Adrenal gland (tissue), 12 donors: Measurements from ENCODE around the gene FCHSD2. TPM values are rescaled to one million over a fixed set of nuclear protein-coding genes. Genes with fewer than 3 reads are reported as not detected.
A peak's percentile ranks its signal among the peaks of the same experiment; 100 is the strongest.
"Not testable (repeated sequence)": the region's sequence is repeated elsewhere in the genome, so short reads cannot be mapped to it uniquely, and the experiment has no call there.

Experiments used
- DNase-seq, 7 donors: peaks; one replicate each; pipeline ENCODE4 v3.0.0-alpha.2; 2019 to 2020
- H3K27ac ChIP-seq, 5 donors: fragments of 200-600 bp; sonication (generic) in 4 of 5; 1 replicate in 3 of 5; 2 replicates in 2 of 5; pipeline versions ENCODE4 v1.5.1 to v1.8.0; 2016 to 2020; ENCODE audit warnings: mild to moderate bottlenecking in 1 of 5
- H3K27me3 ChIP-seq: fragments of 200-600 bp; 2 replicates; pipeline ENCODE4 v1.8.0; 2021
- H3K36me3 ChIP-seq, 2 donors: fragments of 200-600 bp; replicated peaks in 1 of 2; 1 replicate in 1 of 2; 2 replicates in 1 of 2; pipeline versions ENCODE4 v1.5.1 to v1.8.0; 2018 to 2022
- H3K4me1 ChIP-seq, 2 donors: fragments of 200-600 bp; replicated peaks in 1 of 2; 1 replicate in 1 of 2; 2 replicates in 1 of 2; pipeline versions ENCODE4 v1.5.1 to v1.8.0; 2018 to 2021
- H3K4me3 ChIP-seq, 4 donors: fragments of 200-600 bp; sonication (generic) in 3 of 4; one replicate each; pipeline ENCODE4 v1.5.1; 2016 to 2018
- H3K9me3 ChIP-seq, 3 donors: fragments of 200-600 bp; sonication (generic) in 1 of 3; replicated peaks in 1 of 3; 1 replicate in 2 of 3; 2 replicates in 1 of 3; pipeline versions ENCODE4 v1.5.1 to v1.8.0; 2016 to 2021
- POLR2A ChIP-seq, 2 donors: fragments of 450-650 bp; IDR thresholded peaks; one replicate each; pipeline ENCODE4 v1.6.1; 2017; ENCODE audit warnings: antibody characterized with exemption in 2 of 2, mild to moderate bottlenecking in 2 of 2, moderate library complexity in 1 of 2
- WGBS, 4 donors: extraction: QIAGEN DNeasy Blood & Tissue Kit in 2 of 4; methylation state at CpG; one replicate each; pipeline versions ENCODE4 v1.1.5 to v1.1.7; 2013 to 2017; 5-methylcytosine and 5-hydroxymethylcytosine counted together
- intact Hi-C, 2 donors: fragments of 100-400 bp; cut with DNase I; formaldehyde crosslinking; loops; one replicate each; pipeline versions ENCODE4 v1.14.1 to v1.15.0; 2022 to 2023
- polyA plus RNA-seq, 3 donors: library from polyadenylated mRNA; stranded (reverse); fragments of 200-250 nt in 2 of 3; fragments of 350-450 nt in 1 of 3; fragmentation: Illumina TruSeq in 1 of 3; extraction: RNeasy Lipid Tissue Mini Kit (QIAGEN cat#74804) in 1 of 3; gene quantifications; one replicate each; pipeline ENCODE4 v1.2.3, GENCODE V29; 2013 to 2014
- total RNA-seq, 9 donors: library from RNA; depleted of rRNA in 4 of 9; stranded (reverse); fragments of >200 nt in 4 of 9; fragments of 120-200 nt in 1 of 9; fragmentation: NEBNext Ultra II Directional in 1 of 9; extraction: Animal tissue kit (Norgen Biotek cat#: 25700) in 1 of 9; gene quantifications; one replicate each; pipeline versions ENCODE4 v1.1.0 to v1.2.4, GENCODE V29; 2013 to 2023
- TF ChIP-seq, protein P1 (sequence below), 6 experiments: fragments of 450-650 bp in 4 of 6; fragments of 200-600 bp in 2 of 6; sonication (generic) in 1 of 6; IDR thresholded peaks; 1 replicate in 5 of 6; 2 replicates in 1 of 6; pipeline versions ENCODE4 v1.5.1 to v1.8.0; 2016 to 2021; ENCODE audit warnings: antibody characterized with exemption in 6 of 6, mild to moderate bottlenecking in 2 of 6, moderate library complexity in 1 of 6
- donor health status: healthy with polysubstance abuse.
- donor health status: Bipolar disorder and iron deficiency.
- donor health status: DM: yes; HTN: yes; CAD: no.
- donor health status: DM: no; HTN: no; CAD: no.
- donor health status: DM: no; HTN: no; CAD: no.
- donor health status: DM: yes; HTN: yes; CAD: no.

Gene FCHSD2
- total and polyA plus RNA-seq, 12 donors = 14.6 to 67.2 (median 32.7) TPM

DNA sequence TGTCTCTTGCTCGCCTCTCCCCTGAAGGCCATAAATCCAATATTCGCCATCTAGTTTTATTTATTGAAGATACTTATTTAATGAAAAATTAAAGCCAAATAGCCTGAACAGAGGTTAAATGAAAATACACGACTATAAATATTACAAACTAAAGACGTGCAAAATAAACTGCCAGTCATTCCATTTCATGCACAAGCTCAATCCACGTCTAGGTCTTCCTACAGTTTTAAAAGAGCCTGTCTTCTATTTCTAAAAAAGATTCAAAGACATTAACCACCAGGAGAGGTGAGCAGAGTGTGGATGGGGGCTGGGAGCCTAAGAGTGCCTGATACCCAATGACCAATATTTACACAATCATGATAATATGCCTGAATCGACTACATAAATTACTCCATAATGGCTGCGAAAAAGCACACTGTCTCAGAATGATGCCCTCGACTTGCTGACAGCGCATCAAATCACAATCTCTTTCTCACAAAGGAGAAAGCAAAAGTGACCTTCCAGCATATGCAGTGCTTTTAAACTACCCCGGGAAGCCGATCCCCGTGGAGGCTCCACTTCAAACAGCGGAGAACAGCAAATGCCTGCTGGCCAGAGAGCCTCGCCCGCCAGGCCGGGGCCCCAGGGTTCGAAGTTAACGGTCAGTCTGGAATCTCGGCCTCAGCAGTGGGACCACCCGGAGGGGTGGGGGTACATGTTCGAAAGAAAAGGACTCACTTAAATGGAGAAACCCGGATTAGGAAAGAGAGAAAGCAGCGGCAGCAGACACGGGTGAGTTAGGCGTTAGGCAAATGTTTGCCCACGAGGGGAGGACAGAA is 1.7 kb downstream of the FCHSD2 start:
- Histone ChIP-seq H3K36me3 (no peaks in the 10 kb centered on the region), H3K27me3 (no peaks in the 10 kb centered on the region), H3K4me3 (peak overlapping the region in 3 of 4 donors; percentile 26 to 90 (median 90)), H3K27ac (peak overlapping the region; percentile 81 to 97 (median 95)), H3K9me3 (no peaks in the 10 kb centered on the region), H3K4me1 (peaks cover 29 to 56% of the 10 kb centered on the region in 2 donors)
- WGBS, 4 donors = 3 to 4% (median 4%) methylated on average over 26 of the region's 26 CpGs
- peak; percentile 34 to 70 (median 54) for DNase-seq
- intact Hi-C loops = loop anchor here in 1 of 2 donors (10.0 kb wide), 1 partner anchor 216 kb away; no protein-coding TSS in a partner anchor
- peak in 1 of 2 donors; percentile 49 for TF ChIP-seq POLR2A (IDR thresholded peaks at IDR 0.05)
- TF ChIP-seq, protein P1, sequence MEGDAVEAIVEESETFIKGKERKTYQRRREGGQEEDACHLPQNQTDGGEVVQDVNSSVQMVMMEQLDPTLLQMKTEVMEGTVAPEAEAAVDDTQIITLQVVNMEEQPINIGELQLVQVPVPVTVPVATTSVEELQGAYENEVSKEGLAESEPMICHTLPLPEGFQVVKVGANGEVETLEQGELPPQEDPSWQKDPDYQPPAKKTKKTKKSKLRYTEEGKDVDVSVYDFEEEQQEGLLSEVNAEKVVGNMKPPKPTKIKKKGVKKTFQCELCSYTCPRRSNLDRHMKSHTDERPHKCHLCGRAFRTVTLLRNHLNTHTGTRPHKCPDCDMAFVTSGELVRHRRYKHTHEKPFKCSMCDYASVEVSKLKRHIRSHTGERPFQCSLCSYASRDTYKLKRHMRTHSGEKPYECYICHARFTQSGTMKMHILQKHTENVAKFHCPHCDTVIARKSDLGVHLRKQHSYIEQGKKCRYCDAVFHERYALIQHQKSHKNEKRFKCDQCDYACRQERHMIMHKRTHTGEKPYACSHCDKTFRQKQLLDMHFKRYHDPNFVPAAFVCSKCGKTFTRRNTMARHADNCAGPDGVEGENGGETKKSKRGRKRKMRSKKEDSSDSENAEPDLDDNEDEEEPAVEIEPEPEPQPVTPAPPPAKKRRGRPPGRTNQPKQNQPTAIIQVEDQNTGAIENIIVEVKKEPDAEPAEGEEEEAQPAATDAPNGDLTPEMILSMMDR (IDR thresholded peaks at IDR 0.05) = no peak

DNA sequence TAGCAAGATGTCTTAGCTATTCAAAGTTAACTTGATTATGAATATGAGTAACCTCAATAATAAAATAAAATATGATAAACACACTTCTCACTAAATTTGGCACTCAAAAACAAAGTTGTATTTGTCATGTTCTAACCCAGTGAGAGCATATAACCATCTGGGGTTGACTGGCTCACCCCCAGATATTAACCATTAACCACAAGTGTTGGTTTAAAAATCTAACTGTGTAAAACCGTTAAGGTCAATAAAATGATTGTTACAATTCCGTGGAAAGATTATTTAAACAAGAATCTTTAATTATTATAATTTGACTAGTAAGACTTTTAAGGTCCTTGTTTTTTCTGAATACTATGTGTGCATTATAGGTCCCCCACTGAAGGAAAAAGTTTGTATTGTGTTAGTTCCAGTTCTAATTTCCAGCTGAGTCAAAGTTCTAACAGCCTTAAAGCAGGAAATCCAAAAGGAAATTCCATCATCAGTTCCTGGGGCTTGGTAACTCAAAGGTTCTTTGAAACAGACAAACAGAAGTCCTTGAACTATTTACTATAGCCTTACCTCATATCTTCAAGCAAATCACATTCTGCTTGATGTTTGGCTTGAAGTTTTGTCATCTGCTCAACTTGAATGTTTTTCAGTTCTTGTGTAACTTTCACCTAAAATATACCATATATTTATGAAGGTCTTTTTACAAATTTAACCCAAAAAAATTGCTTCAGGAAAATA is 2.5 kb downstream of the FCHSD2 start:
- DNase-seq = no peak
- Histone ChIP-seq H3K27me3 (no peaks in the 10 kb centered on the region), H3K36me3 (no peaks in the 10 kb centered on the region), H3K4me1 (peaks cover 29 to 59% of the 10 kb centered on the region in 2 donors), H3K4me3 (peak overlapping the region in 1 of 4 donors; percentile 90), H3K27ac (peak overlapping the region; percentile 81 to 97 (median 95)), H3K9me3 (no peaks in the 10 kb centered on the region)
- TF ChIP-seq POLR2A (IDR thresholded peaks at IDR 0.05) = peak in 1 of 2 donors; percentile 40
- TF ChIP-seq, protein P1 (IDR thresholded peaks at IDR 0.05) = no peak
- intact Hi-C loops = loop anchor here in 1 of 2 donors (10.0 kb wide), 1 partner anchor 215 kb away; no protein-coding TSS in a partner anchor
- 22 to 37% (median 28%) methylated on average over 2 of the region's 2 CpGs for WGBS, 4 donors

DNA sequence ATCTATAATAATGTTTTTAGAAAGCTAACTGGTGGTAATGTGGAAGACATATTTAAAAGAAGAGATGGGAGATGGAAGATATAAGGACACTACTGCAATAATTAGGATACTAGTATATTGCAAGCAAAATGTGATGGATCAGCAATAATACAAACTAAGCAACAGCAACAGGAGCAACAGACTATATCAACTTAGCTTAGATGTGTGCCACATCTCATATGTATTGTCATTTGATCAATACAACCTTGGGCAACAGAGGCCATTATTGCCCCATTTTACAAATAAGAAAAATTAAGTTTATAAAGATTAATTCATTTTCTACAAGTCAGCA is 4.2 kb downstream of the FCHSD2 start:
- no peak for TF ChIP-seq POLR2A (IDR thresholded peaks at IDR 0.05)
- TF ChIP-seq, protein P1 (IDR thresholded peaks at IDR 0.05) = no peak
- peaks cover 16 to 48% of the 10 kb centered on the region in 2 donors for H3K4me1 ChIP-seq
- H3K27me3 ChIP-seq = no peaks in the 10 kb centered on the region
- no peaks in the 10 kb centered on the region for H3K9me3 ChIP-seq
- DNase-seq = no peak
- intact Hi-C loops = no loop called here
- no peak overlapping the region for H3K27ac ChIP-seq
- H3K4me3 ChIP-seq = no peak overlapping the region
- H3K36me3 ChIP-seq = no peaks in the 10 kb centered on the region

DNA sequence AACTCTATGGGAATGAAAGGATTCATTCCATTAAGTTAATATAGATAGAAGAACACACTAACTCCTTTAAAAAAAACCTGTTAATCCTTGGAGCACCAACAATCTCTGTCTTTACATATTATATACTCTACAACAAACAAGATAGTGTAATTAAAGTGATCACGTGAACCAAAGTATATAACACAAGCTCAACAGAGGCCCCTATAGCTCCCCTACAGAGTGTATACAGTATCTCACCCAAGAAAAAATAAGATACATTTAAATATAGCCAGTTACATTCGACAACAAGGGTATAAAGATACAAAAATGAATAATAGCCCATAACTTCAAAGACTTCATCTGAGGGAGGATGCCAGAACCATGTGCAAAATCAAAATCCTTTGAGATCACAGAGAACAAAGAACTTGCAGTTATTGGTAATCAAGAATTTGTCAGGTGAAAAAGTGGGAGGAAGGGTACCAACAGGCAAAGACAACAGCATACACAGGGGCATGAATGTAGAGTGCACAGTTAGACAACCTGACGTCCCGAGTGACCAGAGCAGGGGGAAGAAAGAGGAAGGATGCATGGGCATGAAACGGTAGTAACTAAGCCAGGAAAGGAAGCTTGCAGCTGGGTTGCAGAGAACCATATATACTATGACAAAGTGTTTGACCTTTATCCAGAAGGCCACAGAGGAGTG is 4.7 kb downstream of the FCHSD2 start:
- H3K4me3 ChIP-seq = no peak overlapping the region
- no peak for DNase-seq
- WGBS, 4 donors = 54 to 62% (median 58%) methylated on average over 5 of the region's 5 CpGs
- no peak for TF ChIP-seq POLR2A (IDR thresholded peaks at IDR 0.05)
- TF ChIP-seq, protein P1 (IDR thresholded peaks at IDR 0.05) = no peak
- peaks cover 16 to 48% of the 10 kb centered on the region in 2 donors for H3K4me1 ChIP-seq
- no peaks in the 10 kb centered on the region for H3K36me3 ChIP-seq
- no peak overlapping the region for H3K27ac ChIP-seq
- no peaks in the 10 kb centered on the region for H3K9me3 ChIP-seq
- intact Hi-C loops = no loop called here
- no peaks in the 10 kb centered on the region for H3K27me3 ChIP-seq

DNA sequence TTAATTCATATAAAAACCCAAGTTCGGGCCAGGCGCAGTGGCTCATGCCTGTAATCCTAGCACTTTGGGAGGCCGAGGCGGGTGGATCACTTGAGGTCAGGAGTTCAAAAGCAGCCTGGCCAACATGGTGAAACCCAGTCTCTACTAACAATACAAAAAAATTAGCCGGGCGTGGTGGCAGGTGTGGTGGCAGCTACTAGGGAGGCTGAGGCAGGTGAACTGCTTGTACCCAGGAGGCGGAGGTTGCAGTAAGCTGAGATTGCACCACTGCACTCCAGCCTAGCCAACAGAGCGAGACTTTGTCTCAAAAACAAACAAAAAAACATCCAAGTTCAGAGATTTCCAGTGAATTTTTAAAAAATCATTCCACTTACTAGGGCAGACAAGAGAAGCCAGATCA is 5.4 kb downstream of the FCHSD2 start:
- H3K27me3 ChIP-seq, DNase-seq, H3K36me3 ChIP-seq, H3K4me3 ChIP-seq, H3K27ac ChIP-seq, intact Hi-C loops, H3K9me3 ChIP-seq: not testable (repeated sequence)
- WGBS, 4 donors = 92 to 98% (median 94%) methylated on average over 8 of the region's 8 CpGs
- peaks cover 16 to 48% of the 10 kb centered on the region in 2 donors for H3K4me1 ChIP-seq
